Fibroblast of lung (primary cell): ENCODE data around the gene ING5.

Source experiments
- CTCF ChIP-seq, 2 donors: IDR thresholded peaks in 1 of 2; conservative IDR thresholded peaks in 1 of 2; 1 replicate in 1 of 2; 2 replicates in 1 of 2; pipeline ENCODE4 v1.5.1; 2011 to 2012; ENCODE audit warnings: low read length in 2 of 2, control low read depth in 1 of 2, inconsistent platforms in 1 of 2, low read depth in 1 of 2, mild to moderate bottlenecking in 1 of 2
- EZH2 ChIP-seq: IDR thresholded peaks from 2 replicates; pipeline ENCODE4 v1.5.1; 2012; ENCODE audit warnings: low read length, control low read depth, mild to moderate bottlenecking; ENCODE audit errors: missing control alignments

GRCh38 chr2:241689306-241689705, 12.5 kb upstream of the ING5 start:
- TF ChIP-seq CTCF (conservative IDR thresholded peaks at IDR 0.05 in 1 of 2, IDR thresholded peaks at IDR 0.05 in 1 of 2; ENCODE audit: low read depth in 1 of 2, low read length in 2 of 2) (no peak), EZH2 (no peak)
